ENCODE measurements around the gene CBL.
A peak's percentile ranks its signal among the peaks of the same experiment; 100 is the strongest.
"Not testable (repeated sequence)": the region's sequence is repeated elsewhere in the genome, so short reads cannot be mapped to it uniquely, and the experiment has no call there.

The CBL gene

GRCh38 chr11:119205574-119206510 is at the start of gene CBL:
Gene CBL, plus strand, starts transcription at chr11:119206339. Its CDS starts 79 bp downstream, at chr11:119206418.
- peak; percentile 95 for DNase-seq

DNA sequence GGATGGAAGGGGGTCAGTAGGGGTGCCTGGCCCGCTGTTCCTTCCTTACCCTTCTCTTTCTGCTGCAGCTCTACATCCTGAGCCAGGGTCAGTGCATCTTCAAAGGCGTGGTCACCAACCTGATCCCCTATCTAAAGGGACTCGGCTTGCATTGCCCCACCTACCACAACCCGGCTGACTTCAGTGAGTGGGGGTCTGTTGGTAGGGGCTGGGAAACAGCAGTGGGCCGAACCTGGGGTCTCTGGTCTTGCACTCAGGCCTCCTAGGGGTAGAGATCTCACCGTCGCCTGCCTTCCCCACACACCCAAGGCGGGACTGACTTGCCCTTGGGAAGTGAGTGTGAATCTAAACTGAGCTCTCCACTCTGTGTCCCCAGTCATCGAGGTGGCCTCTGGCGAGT is 49.6 kb upstream of the CBL start:
- DNase-seq = no peak

GRCh38 chr11:119157063-119157462 is 49.1 kb upstream of the CBL start:
- no peak for DNase-seq

- DNase-seq = no peak
These were observed 47.7 kb upstream of the CBL start for GRCh38 chr11:119158467-119158866.

- no peak for DNase-seq
These were observed 46.0 kb upstream of the CBL start for GRCh38 chr11:119160151-119160550.

DNA sequence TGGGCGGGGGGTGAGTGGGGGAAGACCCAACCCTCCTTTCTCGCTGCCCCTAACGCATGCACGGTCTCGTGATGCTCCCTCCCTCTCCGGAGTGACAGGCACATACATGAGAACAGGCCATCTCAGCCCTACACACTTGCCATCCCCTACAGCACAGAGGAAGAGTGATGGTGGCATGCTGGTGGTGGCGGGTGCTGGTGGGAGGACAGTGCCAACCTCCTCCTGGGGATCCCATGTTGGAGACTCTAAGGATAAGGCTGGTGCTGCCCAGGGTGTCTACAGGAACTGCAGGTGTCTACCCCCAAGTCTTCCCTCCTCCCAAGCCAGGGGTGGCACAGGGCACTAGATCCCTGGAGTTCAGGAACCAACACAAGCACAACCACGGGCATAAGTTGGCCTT is 44.3 kb upstream of the CBL start:
- no peak for DNase-seq

GRCh38 chr11:119166368-119167076 is 39.6 kb upstream of the CBL start:
- DNase-seq = no peak

DNA sequence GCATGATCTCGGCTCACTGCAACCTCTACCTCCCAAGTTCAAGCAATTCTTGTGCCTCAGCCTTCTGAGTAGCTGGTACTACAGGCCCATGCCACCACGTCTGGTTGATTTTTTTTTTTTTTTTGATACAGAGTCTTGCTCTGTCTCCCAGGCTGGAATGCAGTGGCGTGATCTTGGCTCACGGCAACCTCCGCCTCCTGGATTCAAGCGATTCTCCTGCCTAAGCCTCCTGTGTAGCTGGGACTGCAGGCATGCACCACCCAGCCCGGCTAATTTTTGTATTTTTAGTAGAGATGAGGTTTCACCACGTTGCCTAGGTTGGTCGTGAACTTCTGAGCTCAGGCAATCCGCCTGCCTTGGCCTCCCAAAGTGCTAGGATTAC is 39.1 kb upstream of the CBL start:
- DNase-seq = not testable (repeated sequence)

DNA sequence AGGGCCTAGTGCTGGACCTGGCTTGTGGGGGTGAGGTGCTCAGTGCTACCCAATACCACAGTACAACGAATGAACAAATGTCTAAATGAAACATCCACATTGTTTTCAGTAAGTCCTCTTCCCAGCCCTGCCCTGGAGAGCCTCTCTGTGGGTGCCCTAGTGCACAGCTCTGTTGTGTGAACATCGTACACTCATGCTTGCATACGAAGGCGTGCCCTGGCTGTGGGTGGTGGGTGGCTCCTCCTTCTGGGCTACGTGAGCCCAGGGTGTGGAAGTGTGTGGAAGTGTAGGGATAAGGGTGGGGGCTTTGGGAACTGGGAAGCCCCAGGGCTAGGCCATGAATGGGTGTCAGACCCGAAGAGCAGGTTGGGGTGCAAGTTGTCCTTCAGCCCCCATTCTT is 38.2 kb upstream of the CBL start:
- DNase-seq = no peak

DNA sequence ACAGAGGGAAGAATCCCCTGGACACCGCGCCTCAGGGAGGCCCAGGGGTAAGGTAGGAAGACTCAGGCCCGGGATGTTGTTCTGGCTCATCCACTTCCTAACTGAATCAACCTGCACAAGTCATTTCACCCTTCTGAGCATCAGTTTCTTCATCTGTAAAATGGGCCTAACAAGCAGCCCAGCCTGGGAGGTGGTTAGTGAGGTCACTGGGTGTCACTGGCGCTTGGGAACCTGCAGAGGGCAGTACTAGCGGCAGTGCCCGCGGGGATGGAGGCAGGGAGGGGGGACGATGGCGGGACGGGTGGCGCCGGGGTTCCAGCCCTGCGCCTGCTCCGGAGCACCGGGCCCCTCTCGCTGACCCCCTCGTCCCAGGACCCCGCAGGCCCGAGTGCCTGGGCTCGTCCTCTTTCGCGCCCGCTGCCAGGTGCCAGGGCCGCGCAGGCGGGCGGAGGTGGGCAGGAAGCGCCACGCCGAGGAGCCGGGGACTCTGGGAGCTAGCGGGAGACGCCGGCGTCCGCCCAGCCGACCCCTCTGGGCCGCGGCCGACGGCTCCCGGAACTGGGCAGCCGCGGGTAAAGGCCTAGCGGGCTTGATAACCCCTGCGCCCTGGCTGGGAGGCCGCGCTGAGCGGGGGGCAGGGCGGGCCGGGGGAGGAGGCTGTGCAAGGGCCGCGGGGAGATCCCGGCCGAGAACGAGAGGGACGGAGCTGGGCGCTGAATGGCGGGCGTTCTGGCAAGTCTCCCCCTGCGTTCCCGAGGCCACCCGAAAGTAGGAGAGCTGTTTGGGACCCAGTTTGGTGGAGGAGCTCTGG is 37.5 kb upstream of the CBL start, which contains the start of gene NLRX1:
Gene NLRX1 (plus strand): TSS at position 255 of the 811 bp plus-strand sequence. CDS start 2,679 bp downstream, outside the sequence.
- peak; percentile 71 for DNase-seq

- DNase-seq = no peak
These were observed 36.8 kb upstream of the CBL start for GRCh38 chr11:119169282-119169719.

DNA sequence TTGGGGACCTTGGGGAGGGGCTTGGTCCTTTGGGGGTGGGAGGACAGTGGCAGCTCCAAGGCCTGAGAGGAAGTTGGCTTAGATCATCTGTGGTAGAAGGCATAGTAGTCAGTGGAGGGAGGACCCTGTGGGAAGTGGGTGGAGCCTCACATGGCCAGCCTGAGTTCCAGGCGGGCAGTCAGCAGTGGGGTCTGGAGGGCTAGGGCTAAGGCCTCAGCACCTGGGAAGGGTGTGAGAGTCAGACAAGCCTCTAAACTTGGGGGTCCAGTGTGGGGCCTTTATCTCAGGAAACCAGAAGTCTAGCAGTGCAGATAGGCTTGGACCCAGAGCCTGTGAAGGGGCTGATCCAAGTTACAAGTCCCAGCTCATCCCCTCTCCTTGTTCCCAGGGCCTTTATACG is 33.6 kb upstream of the CBL start:
- no peak for DNase-seq

DNA sequence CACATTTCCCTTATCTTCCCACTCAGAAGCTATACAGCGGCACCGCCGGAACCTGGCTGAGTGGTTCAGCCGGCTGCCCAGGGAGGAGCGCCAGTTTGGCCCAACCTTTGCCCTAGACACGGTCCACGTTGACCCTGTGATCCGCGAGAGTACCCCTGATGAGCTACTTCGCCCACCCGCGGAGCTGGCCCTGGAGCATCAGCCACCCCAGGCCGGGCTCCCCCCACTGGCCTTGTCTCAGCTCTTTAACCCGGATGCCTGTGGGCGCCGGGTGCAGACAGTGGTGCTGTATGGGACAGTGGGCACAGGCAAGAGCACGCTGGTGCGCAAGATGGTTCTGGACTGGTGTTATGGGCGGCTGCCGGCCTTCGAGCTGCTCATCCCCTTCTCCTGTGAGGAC is 32.7 kb upstream of the CBL start:
- DNase-seq = no peak

- no peak for DNase-seq
These were observed 30.6 kb upstream of the CBL start for GRCh38 chr11:119175493-119176077.

GRCh38 chr11:119178166-119178680 is 27.9 kb upstream of the CBL start:
- no peak for DNase-seq

DNA sequence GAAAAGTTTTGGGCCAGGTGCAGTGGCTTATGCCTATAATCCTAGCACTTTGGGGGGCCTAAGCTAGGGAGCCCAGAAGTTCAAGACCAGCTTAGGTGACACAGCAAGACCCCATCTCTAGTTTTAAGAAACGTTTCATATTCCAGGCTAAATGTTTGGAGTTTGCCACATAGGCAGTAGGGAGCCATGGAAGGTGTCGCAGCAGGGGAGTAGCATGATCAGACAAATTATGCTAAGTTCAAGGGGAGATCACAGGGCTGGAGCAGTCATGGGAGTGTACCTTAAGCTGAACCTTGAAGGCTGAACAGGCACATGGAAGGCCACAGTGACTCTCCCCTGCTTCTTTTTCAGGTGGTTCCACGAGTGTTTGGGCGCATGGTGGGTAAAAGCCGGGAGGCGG is 26.8 kb upstream of the CBL start:
- no peak for DNase-seq

GRCh38 chr11:119179983-119180382 is 26.2 kb upstream of the CBL start:
- no peak for DNase-seq

DNA sequence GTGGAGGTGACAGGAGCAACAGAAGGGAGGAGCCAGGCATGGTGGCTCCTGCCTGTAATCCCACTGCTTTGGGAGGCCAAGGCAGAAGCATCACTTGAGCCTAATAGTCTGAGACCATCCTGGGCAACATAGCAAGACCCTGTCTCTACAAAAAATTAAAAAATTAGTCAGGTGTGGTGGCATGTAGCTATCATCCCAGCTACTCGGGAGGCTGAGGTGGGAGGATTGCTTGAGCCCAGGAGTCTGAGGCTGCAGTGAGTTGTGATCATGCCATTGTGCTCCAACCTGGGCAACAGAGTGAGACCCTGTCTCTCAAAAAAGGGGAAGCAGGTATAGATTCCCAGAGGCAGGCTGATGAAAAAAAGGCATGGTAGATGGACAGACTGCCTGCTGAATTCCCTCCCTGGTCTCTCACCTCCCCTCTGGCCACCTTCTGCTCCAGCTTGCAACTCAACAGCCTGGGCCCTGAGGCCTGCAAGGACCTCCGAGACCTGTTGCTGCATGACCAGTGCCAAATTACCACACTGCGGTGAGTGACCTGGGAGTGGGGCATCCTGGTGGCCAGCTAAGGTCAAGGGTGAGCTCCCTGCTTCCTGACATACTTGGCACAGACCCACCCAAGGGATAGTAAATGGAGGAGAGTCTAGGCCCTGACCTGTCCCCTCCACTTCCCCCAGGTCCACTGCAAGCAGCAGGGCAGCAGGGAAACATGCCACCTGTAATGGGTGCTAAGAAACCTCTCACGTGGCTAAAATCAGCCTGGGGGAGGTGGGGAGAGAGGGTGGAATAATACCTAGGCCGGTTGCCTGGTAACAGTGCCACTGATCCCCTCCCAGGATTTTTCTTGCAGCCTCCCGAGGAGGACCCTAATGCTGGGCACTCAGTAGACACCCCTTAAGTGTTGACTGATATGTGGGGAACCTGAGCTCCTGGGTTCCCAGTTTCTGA is 25.1 kb upstream of the CBL start:
- no peak for DNase-seq

- DNase-seq = no peak
These were observed 24.3 kb upstream of the CBL start for GRCh38 chr11:119181677-119182412.

- DNase-seq = not testable (repeated sequence)
These were observed 21.7 kb upstream of the CBL start for GRCh38 chr11:119184399-119184798.
